ENCODE results near the gene SCAI. TPM values are rescaled to one million over a fixed set of nuclear protein-coding genes. Genes with fewer than 3 reads are reported as not detected.
"Not testable (repeated sequence)": the region's sequence is repeated elsewhere in the genome, so short reads cannot be mapped to it uniquely, and the experiment has no call there.

Gene SCAI
- total RNA-seq, 1 experiment from 2014 or later = 4.7 TPM

DNA sequence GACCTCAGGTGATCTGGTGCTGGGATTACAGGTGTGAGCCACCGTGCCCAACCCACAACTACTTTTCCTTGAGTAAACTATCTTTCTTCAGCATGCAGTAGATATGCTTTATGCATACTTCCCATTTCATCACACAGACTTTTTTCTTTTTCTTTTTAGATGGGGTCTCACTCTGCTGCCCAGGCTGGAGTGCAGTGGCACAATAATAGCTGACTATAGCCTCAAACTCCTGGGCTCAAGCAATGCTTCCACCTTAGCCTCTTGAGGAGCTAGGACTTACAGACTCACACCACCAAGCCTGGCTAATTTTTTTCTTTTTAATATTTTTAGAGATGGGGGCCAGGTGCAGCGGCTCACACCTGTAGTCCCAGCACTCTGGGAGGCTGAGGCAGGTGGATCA, 23.4 kb upstream of the SCAI start:
- H3K27ac ChIP-seq = no peak overlapping the region
- 0 out of 2 replicates have a peak, but pooled peaks cover 3% of the 10 kb centered on the region for H3K4me1 ChIP-seq (replicated peaks)
- H3K9me3 ChIP-seq (replicated peaks) = no peaks in the 10 kb centered on the region
- no peaks in the 10 kb centered on the region for H3K27me3 ChIP-seq (replicated peaks)
- H3K36me3 ChIP-seq = peaks cover 36% of the 10 kb centered on the region
- no peak overlapping the region for H3K4me3 ChIP-seq
- no peak for DNase-seq (ENCODE audit: low read depth in 1 of 2, low spot score in 2 of 2)

DNA sequence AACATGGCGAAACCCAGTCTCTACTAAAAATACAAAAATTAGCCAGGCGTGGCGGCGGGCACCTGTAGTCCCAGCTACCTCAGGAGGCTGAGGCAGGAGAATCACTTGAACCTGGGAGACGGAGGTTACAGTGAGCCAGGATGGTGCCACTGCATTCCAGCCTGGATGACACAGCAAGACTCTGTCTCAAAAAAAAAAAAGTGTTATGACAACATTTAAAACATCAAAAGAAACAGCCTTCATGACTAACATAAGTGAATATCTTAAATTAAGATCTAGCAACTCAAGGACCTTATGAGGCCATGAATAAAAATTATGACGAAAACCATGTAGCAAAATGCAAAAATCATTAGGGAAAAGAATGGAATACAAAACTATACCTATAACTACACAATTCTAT, 19.6 kb upstream of the SCAI start:
- H3K27ac ChIP-seq; H3K27me3 ChIP-seq (replicated peaks); DNase-seq (ENCODE audit: low read depth in 1 of 2, low spot score in 2 of 2); H3K9me3 ChIP-seq (replicated peaks); H3K4me3 ChIP-seq; H3K4me1 ChIP-seq (replicated peaks): not testable (repeated sequence)
- peaks cover 21% of the 10 kb centered on the region; the same call in 1 of the 2 replicates for H3K36me3 ChIP-seq

DNA sequence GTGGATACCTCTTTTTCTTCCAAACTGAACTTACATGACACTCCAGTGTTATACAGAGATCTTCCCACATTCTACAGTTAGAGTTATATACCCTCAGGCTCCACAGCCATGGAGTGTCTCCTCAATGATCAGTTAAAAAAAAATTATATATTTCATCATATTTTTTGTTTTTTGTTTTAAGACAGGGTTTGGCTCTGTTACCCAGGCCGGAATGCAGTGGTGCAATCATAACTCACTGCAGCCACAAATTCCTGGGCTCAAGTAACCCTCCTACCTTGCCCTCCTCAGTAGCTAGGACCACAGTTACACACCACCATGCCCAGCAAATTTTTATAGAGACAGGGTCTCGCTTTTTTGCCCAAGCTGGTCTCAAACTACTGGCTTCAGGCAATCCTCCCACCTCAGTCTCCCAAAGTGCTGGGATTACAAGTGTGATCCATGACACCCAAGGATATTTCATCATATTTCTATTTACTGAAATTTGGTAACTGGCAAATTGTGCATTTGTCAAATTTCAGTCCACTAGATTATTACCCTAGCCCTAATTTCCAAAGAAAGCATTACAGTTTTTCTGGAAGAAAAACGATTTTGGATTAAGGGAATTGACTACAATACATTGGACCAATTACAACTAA, 18.1 kb upstream of the SCAI start:
- H3K27me3 ChIP-seq (replicated peaks) = no peaks in the 10 kb centered on the region
- H3K27ac ChIP-seq = no peak overlapping the region
- H3K4me1 ChIP-seq (replicated peaks) = 0 out of 2 replicates have a peak, but pooled peaks cover 3% of the 10 kb centered on the region
- no peak overlapping the region for H3K4me3 ChIP-seq
- peaks cover 22% of the 10 kb centered on the region for H3K36me3 ChIP-seq
- H3K9me3 ChIP-seq (replicated peaks) = no peaks in the 10 kb centered on the region
- no peak for DNase-seq (ENCODE audit: low read depth in 1 of 2, low spot score in 2 of 2)

DNA sequence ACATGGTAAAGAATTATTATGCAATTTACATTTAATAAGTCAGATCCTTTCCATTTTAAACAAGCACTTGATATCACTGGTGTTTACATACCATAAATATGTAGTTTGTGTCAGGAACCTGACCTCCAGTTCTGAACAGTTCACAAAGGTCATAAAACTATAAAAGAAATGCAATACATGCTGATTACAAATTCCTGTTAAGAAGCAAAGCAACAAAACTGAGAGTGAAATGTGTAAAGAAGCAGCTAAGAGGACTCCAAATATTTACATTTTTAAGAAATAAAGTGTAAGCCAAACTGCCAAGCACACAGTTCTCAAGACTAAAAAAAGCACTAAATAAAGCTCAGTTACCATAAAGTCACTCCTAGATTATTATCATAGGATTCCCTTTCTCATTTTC, 17.4 kb upstream of the SCAI start:
- H3K4me1 ChIP-seq (replicated peaks) = no peaks in the 10 kb centered on the region
- no peaks in the 10 kb centered on the region for H3K9me3 ChIP-seq (replicated peaks)
- no peak overlapping the region for H3K4me3 ChIP-seq
- DNase-seq (ENCODE audit: low read depth in 1 of 2, low spot score in 2 of 2) = no peak
- peaks cover 19% of the 10 kb centered on the region for H3K36me3 ChIP-seq
- H3K27ac ChIP-seq = no peak overlapping the region
- H3K27me3 ChIP-seq (replicated peaks) = no peaks in the 10 kb centered on the region

DNA sequence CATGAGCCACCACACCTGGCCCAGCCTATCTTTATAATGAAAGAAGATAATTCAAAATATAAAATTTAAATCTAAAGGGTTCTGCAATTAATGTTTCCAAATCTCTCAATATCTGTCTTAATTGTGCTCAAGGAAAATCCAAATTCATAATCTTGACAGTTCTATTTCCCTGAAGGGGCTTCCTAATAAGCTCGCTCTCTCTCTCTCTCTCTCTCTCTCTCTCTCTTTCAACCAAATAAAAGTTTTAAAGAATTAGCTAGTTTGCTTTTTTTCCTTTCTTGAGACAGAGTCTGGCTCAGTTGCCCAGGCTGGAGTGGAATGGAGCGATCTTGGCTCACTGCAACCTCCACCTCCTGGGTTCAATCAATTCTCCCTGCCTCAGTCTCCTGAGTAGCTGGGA, 13.2 kb upstream of the SCAI start:
- no peaks in the 10 kb centered on the region for H3K9me3 ChIP-seq (replicated peaks)
- no peak for DNase-seq (ENCODE audit: low read depth in 1 of 2, low spot score in 2 of 2)
- peaks cover 43% of the 10 kb centered on the region for H3K36me3 ChIP-seq
- H3K4me3 ChIP-seq = no peak overlapping the region
- no peaks in the 10 kb centered on the region for H3K4me1 ChIP-seq (replicated peaks)
- H3K27ac ChIP-seq = no peak overlapping the region
- no peaks in the 10 kb centered on the region for H3K27me3 ChIP-seq (replicated peaks)

DNA sequence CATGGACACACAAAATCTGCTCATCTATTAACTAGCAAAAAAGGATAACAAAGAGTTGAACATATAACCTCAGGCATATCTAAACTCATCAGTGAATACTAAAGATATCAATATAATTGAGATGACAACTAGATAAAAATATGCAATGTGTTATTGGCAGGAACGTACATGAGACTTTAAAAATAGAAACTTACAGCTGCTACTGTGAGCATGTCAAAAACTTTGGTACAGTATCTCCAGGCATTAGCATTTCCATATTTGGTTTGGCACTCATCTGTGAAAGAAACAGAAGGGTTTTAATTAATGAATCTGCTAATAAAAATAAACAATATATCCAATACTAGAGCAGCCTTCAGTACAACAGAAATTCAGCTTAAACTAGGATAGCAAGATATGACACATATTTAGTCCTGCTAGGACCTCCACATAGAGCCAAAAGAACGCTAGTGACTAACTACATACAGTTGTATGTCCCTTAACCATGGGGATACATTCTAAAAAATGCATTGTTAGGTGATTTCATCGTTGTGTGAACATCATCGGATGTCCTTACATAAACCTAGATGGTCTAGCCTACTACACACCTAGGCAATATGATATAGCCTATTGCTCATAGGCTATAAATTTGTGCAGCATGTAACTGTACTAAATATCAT, 10.5 kb upstream of the SCAI start:
- H3K27me3 ChIP-seq (replicated peaks) = no peaks in the 10 kb centered on the region
- no peak for DNase-seq (ENCODE audit: low read depth in 1 of 2, low spot score in 2 of 2)
- peaks cover 57% of the 10 kb centered on the region for H3K36me3 ChIP-seq

DNA sequence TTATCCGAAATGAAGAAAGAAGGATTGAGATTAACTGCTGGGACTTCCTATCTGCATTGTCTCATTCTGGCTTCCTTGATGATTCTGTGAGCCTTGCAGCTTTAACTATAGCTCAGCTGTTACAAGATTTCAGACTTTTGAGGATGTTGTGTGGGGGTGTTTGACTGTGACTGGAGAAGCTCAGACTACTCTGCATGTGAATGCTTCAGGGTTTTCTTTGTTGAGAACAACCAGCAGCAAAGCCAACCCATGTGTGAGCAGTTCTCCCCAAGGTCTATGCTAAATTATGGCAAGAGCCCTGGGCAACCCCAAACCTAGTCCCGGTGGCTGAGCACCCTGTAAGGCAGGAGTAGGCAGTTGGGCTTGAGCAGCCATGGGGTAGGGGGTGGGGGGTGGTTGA, 8.4 kb upstream of the SCAI start:
- no peak overlapping the region for H3K4me3 ChIP-seq
- peaks cover 49% of the 10 kb centered on the region for H3K36me3 ChIP-seq
- H3K9me3 ChIP-seq (replicated peaks) = no peaks in the 10 kb centered on the region
- peaks cover 5% of the 10 kb centered on the region for H3K4me1 ChIP-seq (replicated peaks)
- no peak overlapping the region for H3K27ac ChIP-seq
- H3K27me3 ChIP-seq (replicated peaks) = no peaks in the 10 kb centered on the region
- DNase-seq (ENCODE audit: low read depth in 1 of 2, low spot score in 2 of 2) = no peak

More for the DNA sequence above, 10.5 kb upstream of the SCAI start:
- Histone ChIP-seq H3K4me3 (no peak overlapping the region), H3K4me1 (replicated peaks) (no peaks in the 10 kb centered on the region), H3K9me3 (replicated peaks) (no peaks in the 10 kb centered on the region), H3K27ac (no peak overlapping the region)

DNA sequence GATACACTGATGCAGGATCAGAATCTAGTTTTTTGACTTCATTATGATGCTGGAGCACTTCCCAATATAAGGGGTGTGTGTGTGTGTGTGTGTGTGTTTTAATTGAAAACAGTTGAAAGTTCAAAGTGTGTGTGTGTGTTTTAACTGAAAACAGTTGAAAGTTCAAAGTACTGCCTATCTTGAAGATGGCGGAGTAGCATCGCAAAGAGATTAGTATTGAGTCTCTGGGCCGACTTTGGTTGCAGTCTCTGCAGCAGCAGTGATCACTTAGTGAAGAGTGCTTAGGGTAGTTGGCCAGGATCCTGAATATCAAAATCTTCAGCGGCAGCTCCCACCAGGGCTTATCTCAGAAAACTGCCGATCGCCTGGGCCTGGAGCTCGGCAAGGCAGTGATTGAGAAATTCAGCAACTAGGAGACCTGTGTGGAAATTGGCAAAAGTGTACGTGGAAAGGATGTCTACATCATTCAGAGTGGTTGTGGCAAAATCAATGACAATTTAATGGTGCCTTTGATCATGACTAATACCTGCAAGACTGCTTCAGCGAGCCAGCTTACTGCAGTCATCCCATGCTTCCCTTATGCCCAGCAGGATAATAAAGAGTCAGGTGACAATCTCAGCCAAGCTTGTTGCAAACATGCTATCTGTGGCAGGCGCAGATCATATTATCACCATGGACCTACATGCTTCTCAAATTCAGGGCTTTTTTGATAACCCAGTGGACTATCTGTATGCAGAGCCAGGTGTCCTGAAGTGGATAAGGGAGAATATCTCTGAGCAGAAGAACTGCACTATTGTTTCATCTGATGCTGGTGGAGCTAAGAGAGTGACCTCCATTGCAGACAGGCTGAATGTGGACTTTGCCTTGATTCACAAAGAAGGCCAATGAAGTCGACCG, 7.3 kb upstream of the SCAI start:
- peaks cover 49% of the 10 kb centered on the region for H3K36me3 ChIP-seq
- peaks cover 11% of the 10 kb centered on the region for H3K4me1 ChIP-seq (replicated peaks)
- no peak overlapping the region for H3K27ac ChIP-seq
- no peak for DNase-seq (ENCODE audit: low read depth in 1 of 2, low spot score in 2 of 2)
- no peaks in the 10 kb centered on the region for H3K9me3 ChIP-seq (replicated peaks)
- H3K4me3 ChIP-seq = no peak overlapping the region
- H3K27me3 ChIP-seq (replicated peaks) = no peaks in the 10 kb centered on the region

DNA sequence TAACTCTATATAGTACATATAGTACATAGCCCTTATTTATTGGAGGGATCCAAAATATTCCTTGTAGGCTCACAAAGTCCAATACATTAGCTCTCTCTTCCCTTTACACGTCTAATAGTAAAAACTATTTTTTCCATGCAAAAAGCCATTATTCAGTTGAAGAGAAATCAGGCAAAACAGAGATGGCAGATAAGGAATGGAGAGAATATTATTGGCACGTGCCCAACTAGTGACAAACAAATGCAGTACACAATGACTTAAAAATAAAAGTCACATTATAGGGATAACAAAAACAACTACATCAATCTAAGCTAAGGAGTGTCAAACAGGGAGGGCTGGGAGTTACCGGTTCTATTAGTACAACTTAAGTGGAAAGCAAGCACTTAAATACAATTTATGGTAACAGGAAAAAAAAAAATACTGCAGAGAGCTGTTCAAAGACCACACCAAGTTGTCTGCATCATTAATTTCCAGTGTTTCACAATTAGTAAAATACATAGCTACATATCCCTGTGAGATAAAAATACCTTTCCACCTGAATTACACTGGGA, 4.1 kb upstream of the SCAI start:
- Histone ChIP-seq H3K9me3 (replicated peaks) (no peaks in the 10 kb centered on the region), H3K27me3 (replicated peaks) (no peaks in the 10 kb centered on the region; the same call in 1 of the 2 replicates), H3K4me3 (no peak overlapping the region), H3K36me3 (peaks cover 23% of the 10 kb centered on the region), H3K4me1 (replicated peaks) (peaks cover 12% of the 10 kb centered on the region), H3K27ac (no peak overlapping the region)
- DNase-seq (ENCODE audit: low read depth in 1 of 2, low spot score in 2 of 2) = no peak

DNA sequence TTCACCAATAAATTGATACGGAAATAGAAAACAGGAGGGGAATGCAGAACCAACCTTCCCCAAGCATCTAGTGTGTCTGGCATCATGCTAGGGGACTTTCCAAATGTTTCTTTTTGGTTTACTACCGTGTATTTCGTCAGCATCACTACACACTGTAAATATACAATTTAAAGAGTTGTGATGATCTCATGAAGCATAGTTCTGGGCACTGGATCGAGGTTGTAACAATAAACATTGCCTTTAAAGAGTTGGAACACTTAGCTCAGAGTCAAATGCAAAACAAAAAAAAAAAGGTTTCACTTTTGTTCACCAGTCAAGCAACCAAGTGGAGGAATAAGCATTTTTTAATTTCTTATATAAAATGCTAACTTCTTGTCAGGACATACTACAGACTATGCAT, 2.9 kb upstream of the SCAI start:
- no peaks in the 10 kb centered on the region; the same call in 1 of the 2 replicates for H3K27me3 ChIP-seq (replicated peaks)
- peaks cover 17% of the 10 kb centered on the region for H3K36me3 ChIP-seq
- H3K4me3 ChIP-seq = no peak overlapping the region
- no peaks in the 10 kb centered on the region for H3K9me3 ChIP-seq (replicated peaks)
- peak overlapping the region; percentile 10; the same call in 1 of the 2 replicates for H3K27ac ChIP-seq
- peaks cover 19% of the 10 kb centered on the region for H3K4me1 ChIP-seq (replicated peaks)
- peak; percentile 44 to 67 for DNase-seq (ENCODE audit: low read depth in 1 of 2, low spot score in 2 of 2)

DNA sequence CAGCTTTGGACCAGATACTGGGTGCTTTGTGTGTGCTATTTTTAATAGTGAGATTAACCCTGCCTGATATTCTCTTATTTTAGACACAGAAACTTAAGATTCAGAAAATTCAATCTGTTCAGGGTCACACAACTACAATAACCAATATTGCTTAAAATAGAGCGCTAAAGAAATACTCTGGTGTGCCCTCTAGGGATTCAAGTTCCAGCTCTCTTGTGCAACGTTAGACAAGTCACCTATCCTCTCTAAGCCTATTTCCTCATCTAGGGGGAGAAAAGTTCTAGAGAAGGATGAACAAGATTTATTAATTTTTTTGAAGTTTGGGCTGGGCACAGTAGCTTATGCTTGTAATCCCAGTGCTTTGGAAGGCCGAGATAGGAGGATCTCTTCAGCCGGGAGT, 2.1 kb upstream of the SCAI start:
- H3K27me3 ChIP-seq (replicated peaks) = no peaks in the 10 kb centered on the region; the same call in 1 of the 2 replicates

DNA sequence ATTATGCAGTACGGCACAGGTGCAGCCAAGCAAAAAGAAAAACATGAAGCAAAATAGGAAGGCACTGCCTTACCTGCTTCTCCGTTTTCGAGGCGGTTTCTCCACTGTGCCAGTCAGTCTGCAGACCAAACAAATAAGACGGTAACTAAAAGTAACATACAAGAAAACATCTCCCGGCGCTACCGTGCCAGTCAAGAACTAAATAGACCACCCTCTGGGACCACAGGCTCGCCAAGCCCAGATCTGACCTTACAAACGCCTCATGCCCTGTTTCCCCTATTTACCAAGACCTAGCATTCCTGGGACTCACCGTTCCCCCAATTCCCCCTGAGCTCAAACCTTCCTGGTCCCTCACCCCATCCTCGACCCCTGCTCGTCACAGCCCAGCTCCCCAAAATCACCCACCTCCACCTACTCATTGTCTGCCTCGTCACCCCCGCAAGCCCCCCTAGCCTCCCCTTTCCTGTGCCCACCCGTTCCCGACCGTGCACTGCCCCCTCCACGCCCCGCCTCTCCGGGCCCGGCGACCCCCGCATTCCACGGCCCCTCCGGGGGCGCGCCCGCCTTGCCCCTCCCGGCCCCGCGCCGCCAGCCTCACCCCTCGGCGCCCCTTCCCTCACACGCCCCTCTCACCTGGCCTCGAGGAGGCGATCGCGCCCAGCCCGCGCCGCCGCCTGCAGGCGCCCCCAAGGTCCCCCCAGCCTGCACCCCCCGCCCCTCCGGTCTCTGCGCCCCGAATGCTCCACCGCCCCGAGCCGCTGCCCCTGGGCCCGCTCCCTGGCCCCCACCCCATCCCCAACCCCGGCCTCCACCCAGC, 560 bp downstream of the SCAI start:
- Histone ChIP-seq H3K36me3 (no peaks in the 10 kb centered on the region), H3K27ac (no peak overlapping the region), H3K9me3 (replicated peaks) (no peaks in the 10 kb centered on the region), H3K4me3 (peak overlapping the region; percentile 40), H3K27me3 (replicated peaks) (no peaks in the 10 kb centered on the region; the same call in 1 of the 2 replicates), H3K4me1 (replicated peaks) (peaks cover 22% of the 10 kb centered on the region)
- no peak for DNase-seq (ENCODE audit: low read depth in 1 of 2, low spot score in 2 of 2)

More for the DNA sequence above, 2.1 kb upstream of the SCAI start:
- no peak overlapping the region for H3K4me3 ChIP-seq
- H3K36me3 ChIP-seq = peaks cover 9% of the 10 kb centered on the region
- H3K9me3 ChIP-seq (replicated peaks) = no peaks in the 10 kb centered on the region
- peaks cover 21% of the 10 kb centered on the region for H3K4me1 ChIP-seq (replicated peaks)
- no peak for DNase-seq (ENCODE audit: low read depth in 1 of 2, low spot score in 2 of 2)
- no peak overlapping the region for H3K27ac ChIP-seq

DNA sequence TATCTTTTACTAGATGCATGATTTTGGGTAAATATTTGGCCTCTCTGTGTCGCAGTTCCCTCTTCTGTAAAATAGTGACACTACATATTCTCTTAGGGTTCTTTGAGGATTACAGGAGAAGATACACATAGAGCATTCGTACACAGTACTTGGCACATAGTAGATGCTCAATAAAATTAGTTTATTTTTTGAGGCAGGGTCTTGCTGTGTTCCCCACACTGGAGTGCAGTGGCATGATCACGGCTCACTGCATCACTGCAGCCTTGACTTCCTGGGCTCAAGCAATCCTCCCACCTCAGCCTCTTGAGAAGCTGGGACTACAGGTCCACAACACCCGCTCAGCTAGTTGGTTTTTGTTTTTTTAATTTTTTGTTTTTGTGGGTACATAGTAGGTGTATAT, 1.6 kb downstream of the SCAI start:
- Histone ChIP-seq H3K4me3 (no peak overlapping the region), H3K27ac (no peak overlapping the region), H3K9me3 (replicated peaks) (no peaks in the 10 kb centered on the region), H3K4me1 (replicated peaks) (peaks cover 27% of the 10 kb centered on the region), H3K36me3 (no peaks in the 10 kb centered on the region), H3K27me3 (replicated peaks) (no peaks in the 10 kb centered on the region; the same call in 1 of the 2 replicates)
- DNase-seq (ENCODE audit: low read depth in 1 of 2, low spot score in 2 of 2) = no peak
